T-helper 1 cell treated with Interleukin-12 subunit alpha and Interleukin-12 subunit beta and Interleukin-4 antibody, amounts not matched to agents 30 μg/mL and 1 μg/mL, for 36 hours (primary cell): ENCODE data around the gene TMEM175.
"Not testable (repeated sequence)": the region's sequence is repeated elsewhere in the genome, so short reads cannot be mapped to it uniquely, and the experiment has no call there.

Experiments used
- H3K27ac Mint-ChIP-seq: one replicate; pipeline ENCODE4 v1.8.0; 2021; ENCODE audit warnings: mild to moderate bottlenecking, mixed read lengths
- H3K27me3 Mint-ChIP-seq: one replicate; pipeline ENCODE4 v1.8.0; 2021; ENCODE audit warnings: low read depth, mixed read lengths
- H3K36me3 Mint-ChIP-seq: one replicate; pipeline ENCODE4 v1.8.0; 2021; ENCODE audit warnings: low read depth, mixed read lengths
- H3K4me1 Mint-ChIP-seq: one replicate; pipeline ENCODE4 v1.8.0; 2021; ENCODE audit warnings: low read depth, mixed read lengths
- H3K4me3 Mint-ChIP-seq: one replicate; pipeline ENCODE4 v1.8.0; 2021; ENCODE audit warnings: mild to moderate bottlenecking, moderate library complexity, mixed read lengths
- H3K9me3 Mint-ChIP-seq: one replicate; pipeline ENCODE4 v1.8.0; 2021; ENCODE audit warnings: mixed read lengths

Gene TMEM175

DNA sequence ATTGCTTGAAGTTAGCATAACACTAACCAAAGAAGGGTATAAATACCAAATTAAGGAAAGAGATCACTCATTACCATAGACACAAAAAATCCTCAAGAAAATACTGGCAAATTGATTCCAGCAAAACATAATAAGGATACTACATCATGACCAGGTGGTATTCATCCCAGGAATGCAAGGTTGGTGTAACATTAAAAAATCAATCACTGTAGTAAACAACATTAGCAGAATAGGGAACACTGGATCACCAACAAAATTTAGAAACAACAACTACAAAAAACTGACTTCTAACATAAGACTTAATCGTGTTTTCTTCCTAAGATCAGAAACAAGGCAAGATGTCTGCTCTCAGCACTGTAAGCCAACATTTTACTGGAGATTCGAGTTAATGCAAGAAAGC is 14.3 kb upstream of the TMEM175 start:
- Mint-ChIP-seq H3K27ac (no peak overlapping the region), H3K4me1 (peaks cover 42% of the 10 kb centered on the region), H3K4me3 (no peak overlapping the region), H3K36me3 (peaks cover 28% of the 10 kb centered on the region), H3K27me3 (no peaks in the 10 kb centered on the region), H3K9me3 (no peaks in the 10 kb centered on the region)

DNA sequence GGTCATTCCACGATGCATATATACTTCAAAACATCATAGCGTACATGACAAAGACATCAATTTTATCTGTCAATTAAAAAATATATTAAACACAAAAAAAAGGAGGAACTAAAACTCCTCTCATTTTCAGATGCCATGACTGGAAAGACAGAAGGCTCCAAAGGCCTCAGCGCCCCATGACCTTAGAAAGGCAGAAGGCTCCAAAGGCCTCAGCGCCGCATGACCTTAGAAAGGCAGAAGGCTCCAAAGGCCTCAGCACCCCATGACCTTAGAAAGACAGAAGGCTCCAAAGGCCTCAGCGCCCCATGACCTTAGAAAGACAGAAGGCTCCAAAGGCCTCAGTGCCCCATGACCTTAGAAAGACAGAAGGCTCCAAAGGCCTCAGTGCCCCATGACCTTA is 13.7 kb upstream of the TMEM175 start:
- H3K4me3 Mint-ChIP-seq, H3K27me3 Mint-ChIP-seq, H3K9me3 Mint-ChIP-seq, H3K27ac Mint-ChIP-seq: not testable (repeated sequence)
- peaks cover 29% of the 10 kb centered on the region for H3K36me3 Mint-ChIP-seq
- H3K4me1 Mint-ChIP-seq, result peaks cover 42% of the 10 kb centered on the region

GRCh38 chr4:919004-919680 is 13.1 kb upstream of the TMEM175 start:
- Mint-ChIP-seq H3K4me1 (peaks cover 44% of the 10 kb centered on the region), H3K36me3 (peaks cover 29% of the 10 kb centered on the region)
- H3K4me3 Mint-ChIP-seq, H3K9me3 Mint-ChIP-seq, H3K27ac Mint-ChIP-seq, H3K27me3 Mint-ChIP-seq: not testable (repeated sequence)

DNA sequence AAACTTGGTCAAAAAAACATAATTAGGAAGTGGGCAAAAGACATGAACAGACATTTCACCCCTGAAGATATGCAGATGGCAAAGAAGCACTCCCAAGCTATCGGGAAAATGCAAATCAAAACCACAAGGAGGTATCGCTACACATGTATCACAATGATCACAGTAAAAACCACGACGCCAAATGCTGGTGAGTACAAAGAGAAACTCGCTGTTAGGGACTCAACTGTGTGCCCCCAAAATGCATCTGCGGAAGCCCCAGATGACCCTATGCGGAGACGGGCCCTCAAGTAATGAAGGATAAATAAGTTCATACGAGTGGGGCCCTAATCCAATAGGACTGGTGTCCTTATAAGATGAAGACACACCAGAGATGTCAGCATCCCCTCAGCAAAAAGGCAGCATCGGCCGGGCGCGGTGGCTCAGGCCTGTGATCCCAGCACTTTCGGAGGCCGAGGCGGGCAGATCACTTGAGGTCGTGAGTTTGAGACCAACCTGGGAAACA is 10.4 kb upstream of the TMEM175 start:
- peak overlapping the region; percentile 63 for H3K27ac Mint-ChIP-seq

GRCh38 chr4:924107-925096 is 7.9 kb upstream of the TMEM175 start:
- Mint-ChIP-seq H3K4me3 (no peak overlapping the region), H3K36me3 (peaks cover 22% of the 10 kb centered on the region), H3K27ac (peak overlapping the region; percentile 75), H3K9me3 (no peaks in the 10 kb centered on the region), H3K4me1 (peaks cover 42% of the 10 kb centered on the region), H3K27me3 (no peaks in the 10 kb centered on the region)

More for the DNA sequence above, 10.4 kb upstream of the TMEM175 start:
- Mint-ChIP-seq H3K4me3 (no peak overlapping the region), H3K4me1 (peaks cover 46% of the 10 kb centered on the region), H3K27me3 (no peaks in the 10 kb centered on the region), H3K36me3 (peaks cover 29% of the 10 kb centered on the region), H3K9me3 (no peaks in the 10 kb centered on the region)

- Mint-ChIP-seq H3K9me3 (no peaks in the 10 kb centered on the region), H3K27ac (peak overlapping the region; percentile 75), H3K36me3 (peaks cover 17% of the 10 kb centered on the region), H3K4me3 (no peak overlapping the region), H3K4me1 (peaks cover 42% of the 10 kb centered on the region), H3K27me3 (no peaks in the 10 kb centered on the region)
Measured at GRCh38 chr4:925171-925570, 7.1 kb upstream of the TMEM175 start.

- Mint-ChIP-seq H3K4me1 (peaks cover 50% of the 10 kb centered on the region), H3K9me3 (no peaks in the 10 kb centered on the region), H3K27me3 (no peaks in the 10 kb centered on the region), H3K27ac (no peak overlapping the region), H3K4me3 (no peak overlapping the region), H3K36me3 (peaks cover 17% of the 10 kb centered on the region)
Measured at GRCh38 chr4:925771-926500, 6.3 kb upstream of the TMEM175 start.

- Mint-ChIP-seq H3K9me3 (no peaks in the 10 kb centered on the region), H3K27ac (no peak overlapping the region), H3K27me3 (no peaks in the 10 kb centered on the region), H3K4me3 (no peak overlapping the region), H3K36me3 (peaks cover 14% of the 10 kb centered on the region), H3K4me1 (peaks cover 51% of the 10 kb centered on the region)
Measured at GRCh38 chr4:926538-926937, 5.7 kb upstream of the TMEM175 start.

DNA sequence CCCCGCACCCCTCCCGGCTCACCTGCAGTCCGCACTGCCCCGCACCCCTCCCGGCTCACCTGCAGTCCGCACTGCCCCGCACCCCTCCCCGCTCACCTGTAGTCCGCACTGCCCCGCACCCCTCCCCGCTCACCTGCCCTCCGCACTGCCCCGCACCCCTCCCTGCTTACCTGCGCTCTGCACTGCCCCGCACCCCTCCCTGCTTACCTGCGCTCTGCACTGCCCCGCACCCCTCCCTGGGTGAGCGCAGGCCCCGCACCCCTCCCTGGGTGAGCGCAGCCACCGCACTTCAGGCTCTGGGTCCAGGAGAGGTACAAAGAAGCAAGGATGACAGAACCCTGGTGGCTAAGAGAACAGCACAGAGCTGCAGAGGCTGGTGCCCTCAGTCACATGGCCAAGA is 4.7 kb upstream of the TMEM175 start:
- not testable (repeated sequence) for H3K27me3 Mint-ChIP-seq, H3K4me3 Mint-ChIP-seq
- peaks cover 46% of the 10 kb centered on the region for H3K4me1 Mint-ChIP-seq

DNA sequence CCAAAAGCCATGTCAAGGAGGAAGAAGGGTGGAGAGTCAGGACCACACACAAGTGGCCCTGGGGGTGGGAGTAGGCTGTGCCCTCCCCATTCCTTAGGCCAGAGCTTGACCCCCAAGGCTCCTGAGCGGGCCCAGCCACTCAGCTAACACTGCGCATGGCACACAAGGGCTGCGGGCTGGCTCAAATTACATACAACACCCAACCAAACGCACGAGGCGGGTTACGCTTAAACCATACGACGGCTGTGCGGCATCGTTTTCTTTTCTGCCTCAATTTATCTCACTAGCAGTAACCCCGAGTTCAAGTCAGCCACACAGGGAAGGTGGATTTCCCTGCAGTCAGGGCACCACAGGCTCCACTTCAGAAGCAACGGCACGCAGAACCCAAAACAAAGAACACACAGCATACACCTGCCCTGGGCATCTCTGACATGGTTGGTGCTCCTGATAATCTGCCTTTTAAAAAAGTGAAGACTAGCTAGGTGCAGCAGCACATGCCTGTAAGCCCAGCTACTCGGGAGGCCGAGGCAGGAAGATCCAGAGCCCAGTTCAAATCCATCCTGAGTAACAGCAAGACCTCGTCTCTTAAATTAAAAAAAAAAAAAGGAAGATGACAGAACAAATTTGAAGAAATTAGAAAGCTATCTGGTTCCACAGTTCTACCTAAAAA is 3.0 kb upstream of the TMEM175 start:
- Mint-ChIP-seq H3K36me3 (peaks cover 5% of the 10 kb centered on the region), H3K4me3 (no peak overlapping the region), H3K27ac (no peak overlapping the region), H3K4me1 (peaks cover 42% of the 10 kb centered on the region), H3K27me3 (peaks cover 3% of the 10 kb centered on the region), H3K9me3 (no peaks in the 10 kb centered on the region)

More for the DNA sequence above, 4.7 kb upstream of the TMEM175 start:
- H3K36me3 Mint-ChIP-seq, H3K9me3 Mint-ChIP-seq, H3K27ac Mint-ChIP-seq: not testable (repeated sequence)

DNA sequence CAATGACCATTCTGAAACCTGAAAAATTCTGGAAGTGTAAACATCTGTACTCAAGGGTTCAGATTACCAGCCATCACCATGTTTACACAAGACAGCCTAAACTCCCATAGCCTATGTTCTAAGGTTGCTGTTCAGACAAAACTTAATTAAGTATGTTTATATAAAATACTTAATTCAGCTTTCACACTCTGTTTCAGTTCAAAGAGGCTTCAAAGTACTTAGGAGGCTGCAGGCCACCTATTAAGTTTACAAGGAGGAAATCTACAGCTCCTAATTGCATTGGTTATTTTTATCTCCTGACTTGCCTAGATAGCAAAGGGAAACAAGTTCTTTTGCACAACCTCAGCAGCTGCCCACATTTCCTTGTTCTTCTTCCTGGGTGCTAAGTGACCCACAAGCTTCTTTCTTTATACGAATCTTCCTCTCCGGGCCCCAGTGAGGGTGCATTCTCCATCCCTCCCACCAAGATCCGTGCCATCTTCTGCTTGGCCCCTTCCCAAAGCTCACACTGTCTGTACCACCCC is 2.2 kb upstream of the TMEM175 start:
- Mint-ChIP-seq H3K27me3 (peaks cover 5% of the 10 kb centered on the region), H3K4me1 (peaks cover 34% of the 10 kb centered on the region), H3K36me3 (peaks cover 2% of the 10 kb centered on the region), H3K27ac (peak overlapping the region; percentile 95), H3K9me3 (no peaks in the 10 kb centered on the region), H3K4me3 (peak overlapping the region; percentile 94)

- H3K36me3 Mint-ChIP-seq, result peaks cover 2% of the 10 kb centered on the region
Measured at GRCh38 chr4:930827-931193, 1.4 kb upstream of the TMEM175 start.

GRCh38 chr4:931194-931959 is 883 bp upstream of the TMEM175 start:
- peaks cover 28% of the 10 kb centered on the region for H3K4me1 Mint-ChIP-seq
- H3K9me3 Mint-ChIP-seq, result no peaks in the 10 kb centered on the region
- peaks cover 5% of the 10 kb centered on the region for H3K27me3 Mint-ChIP-seq
- H3K4me3 Mint-ChIP-seq, result peak overlapping the region; percentile 94
- H3K36me3 Mint-ChIP-seq, result peaks cover 2% of the 10 kb centered on the region
- peak overlapping the region; percentile 95 for H3K27ac Mint-ChIP-seq

More at GRCh38 chr4:930827-931193, 1.4 kb upstream of the TMEM175 start:
- H3K4me1 Mint-ChIP-seq, result peaks cover 30% of the 10 kb centered on the region
- H3K27ac Mint-ChIP-seq, result peak overlapping the region; percentile 95
- H3K4me3 Mint-ChIP-seq, result peak overlapping the region; percentile 94
- H3K27me3 Mint-ChIP-seq, result peaks cover 5% of the 10 kb centered on the region
- no peaks in the 10 kb centered on the region for H3K9me3 Mint-ChIP-seq
